NCI-H1930 (cell line): ENCODE data around the gene MGAT1.
"Not testable (repeated sequence)": the region's sequence is repeated elsewhere in the genome, so short reads cannot be mapped to it uniquely, and the experiment has no call there.

ENCODE experiments used
- DNase-seq, 2 experiments: peaks; one replicate each; lab custom pipeline; 2025; lab: John Stamatoyannopoulos, UW

The MGAT1 gene

DNA sequence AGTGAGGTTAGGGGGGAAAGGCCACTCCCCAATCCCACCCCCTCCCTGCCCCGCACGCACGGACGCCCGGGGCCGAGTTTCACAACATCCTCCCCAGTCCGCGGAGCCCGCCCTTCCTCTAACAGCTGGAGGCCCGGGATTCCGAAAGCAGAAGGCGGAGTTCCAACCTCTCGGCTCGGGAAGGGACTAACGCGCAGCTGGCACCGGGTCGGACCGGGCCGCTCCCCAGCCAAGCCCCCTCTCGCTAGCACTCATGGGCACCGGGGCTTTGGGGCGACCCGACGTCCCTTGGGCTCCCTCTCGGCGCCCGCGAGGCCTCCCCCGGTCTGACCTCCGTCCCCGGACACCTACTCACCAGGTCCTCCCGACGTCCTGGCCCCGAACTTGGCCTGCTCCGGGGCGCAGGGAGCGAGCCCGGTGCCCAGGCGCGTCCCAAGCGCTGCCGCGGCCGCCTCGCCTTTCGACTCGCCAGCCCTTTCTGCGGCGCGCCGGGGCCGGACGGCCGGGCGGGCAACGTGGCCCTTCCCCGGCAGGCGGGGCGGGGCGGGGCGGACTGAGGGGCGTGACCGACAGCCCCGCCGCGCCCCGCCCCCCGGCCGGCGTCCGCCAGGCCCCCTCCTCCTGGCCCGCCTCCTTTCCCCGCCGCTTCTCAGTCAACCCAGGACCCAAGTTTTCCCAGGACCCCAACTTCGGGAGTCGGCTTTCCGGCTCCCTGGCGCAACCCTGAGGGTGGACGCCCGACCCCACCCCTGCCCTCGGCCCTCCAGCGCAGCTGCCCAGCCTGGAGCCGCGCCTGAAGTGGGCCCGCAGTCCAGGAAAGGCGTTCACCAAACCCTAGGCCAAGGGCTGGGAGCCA lies at the start of gene MGAT1:
MGAT1 (minus strand) TSS at position 482 of the 856 bp plus-strand sequence. CDS start 9,835 bp downstream, outside the sequence.
- peak in 1 of 2 experiments; percentile 35 for DNase-seq

DNA sequence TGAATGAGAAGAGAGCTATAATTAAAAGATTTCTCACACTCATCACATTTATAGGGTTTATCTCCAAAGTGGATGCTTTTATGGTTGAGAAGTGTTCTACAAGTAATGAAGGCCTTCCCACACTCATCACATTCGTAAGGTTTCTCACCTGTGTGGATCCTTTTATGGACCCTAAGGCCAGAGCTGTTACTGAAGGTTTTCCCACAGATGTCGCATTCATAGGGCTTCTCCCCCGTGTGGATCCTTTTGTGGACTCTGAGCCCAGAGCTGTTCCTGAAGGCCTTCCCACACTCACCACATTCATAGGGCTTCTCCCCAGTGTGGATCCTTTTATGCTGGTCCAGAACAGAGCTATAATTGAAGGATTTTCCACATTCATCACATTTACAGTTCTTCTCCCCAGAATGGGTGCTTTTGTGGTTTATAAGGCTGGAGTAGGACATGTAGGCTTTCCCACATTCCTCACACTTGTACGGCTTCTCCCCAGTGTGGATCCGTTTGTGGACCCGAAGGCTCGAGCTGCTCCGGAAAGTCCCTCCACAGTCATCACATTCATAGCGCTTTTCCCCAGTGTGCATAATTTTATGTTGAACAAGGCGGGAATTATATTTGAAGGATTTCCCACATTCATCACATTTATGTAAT lies 48.0 kb upstream of the MGAT1 start:
- DNase-seq, result no peak

DNA sequence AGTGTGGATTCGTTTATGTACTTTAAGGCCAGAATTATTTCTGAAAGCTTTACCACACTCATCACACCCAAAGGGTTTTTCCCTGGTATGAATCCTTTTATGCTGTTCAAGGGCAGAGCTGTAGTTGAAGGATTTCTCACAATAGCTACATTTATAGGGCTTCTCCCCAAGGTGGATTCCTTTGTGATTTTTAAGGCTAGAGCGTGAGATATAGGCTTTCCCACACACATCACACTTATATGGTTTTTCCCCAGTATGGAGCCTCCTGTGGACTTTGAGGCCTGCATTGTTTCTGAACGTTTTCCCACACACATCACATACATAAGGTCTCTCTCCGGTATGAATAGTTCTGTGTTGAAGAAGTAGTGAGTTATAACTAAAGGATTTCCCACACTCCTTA lies 47.2 kb upstream of the MGAT1 start:
- no peak for DNase-seq

DNA sequence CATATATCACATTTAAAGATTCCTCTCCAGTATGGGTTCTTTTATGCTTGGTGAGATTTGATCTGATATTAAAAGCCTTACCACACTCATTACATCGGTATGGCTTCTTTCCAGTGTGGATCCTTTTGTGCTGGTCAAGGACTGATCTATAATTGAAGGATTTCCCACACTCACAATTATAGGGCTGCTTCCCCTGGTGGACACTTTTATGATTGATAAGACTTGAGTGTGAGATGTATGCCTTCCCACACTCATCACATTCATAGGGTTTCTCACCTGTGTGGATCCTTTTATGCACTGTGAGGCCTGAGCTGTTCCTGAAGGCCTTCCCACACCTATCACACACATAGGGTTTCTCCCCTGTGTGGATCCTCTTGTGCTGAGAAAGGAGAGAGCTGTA lies 46.3 kb upstream of the MGAT1 start:
- DNase-seq, result no peak

DNA sequence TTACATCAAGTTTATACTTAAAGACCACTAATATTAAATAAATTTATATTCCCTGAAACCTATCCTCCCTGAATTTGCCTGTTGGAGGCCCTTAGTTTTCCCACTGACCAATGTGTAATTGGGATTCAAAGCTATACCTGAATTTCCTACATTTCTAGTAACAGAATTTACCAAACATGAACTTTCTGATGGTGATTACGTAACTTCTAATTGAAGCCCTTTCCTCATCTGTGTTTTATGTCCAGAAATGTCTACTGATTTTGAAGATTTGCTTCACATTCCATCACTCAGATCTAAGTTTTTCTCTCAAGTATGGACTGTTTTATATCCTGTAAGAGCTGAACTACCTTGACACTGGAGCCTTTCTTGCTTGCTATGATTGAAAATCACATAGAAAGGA lies 45.7 kb upstream of the MGAT1 start:
- no peak for DNase-seq

DNA sequence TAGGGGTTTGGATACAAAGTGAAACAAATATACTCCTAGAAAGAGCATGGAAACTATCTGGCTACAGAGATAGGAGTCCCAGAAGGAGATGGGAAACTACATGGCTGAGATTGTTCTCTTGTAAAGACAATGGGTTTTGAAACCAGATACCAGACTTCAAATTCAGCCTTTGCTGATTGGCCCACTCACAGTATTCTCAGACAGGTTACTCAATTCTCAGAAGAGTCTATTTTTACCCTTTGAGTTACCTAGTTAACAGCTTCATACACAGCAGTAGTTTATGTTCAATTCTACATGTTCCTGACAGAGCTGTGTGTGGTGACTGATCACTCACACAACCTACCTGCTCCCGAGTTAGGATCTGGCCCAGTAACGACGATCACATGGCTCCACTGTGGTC lies 44.4 kb upstream of the MGAT1 start:
- no peak for DNase-seq

DNA sequence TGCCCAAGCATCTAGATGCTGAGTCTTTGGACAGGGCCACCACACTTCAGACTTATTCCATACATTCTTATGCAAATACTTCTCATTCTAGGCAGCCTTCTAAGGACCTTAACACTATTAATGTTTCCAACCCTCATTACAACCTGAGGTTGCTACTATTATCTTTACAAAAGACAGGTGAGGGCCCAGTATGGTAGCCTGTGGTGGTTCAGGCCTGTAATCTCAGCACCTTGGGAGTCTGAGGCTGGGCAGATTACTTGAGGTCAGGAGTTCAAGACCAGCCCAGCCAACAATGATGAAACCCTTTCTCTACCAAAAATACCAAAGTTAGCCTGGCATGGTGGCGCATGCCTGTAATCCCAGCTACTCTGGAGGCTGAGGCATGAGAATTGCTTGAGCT lies 42.3 kb upstream of the MGAT1 start:
- no peak for DNase-seq

DNA sequence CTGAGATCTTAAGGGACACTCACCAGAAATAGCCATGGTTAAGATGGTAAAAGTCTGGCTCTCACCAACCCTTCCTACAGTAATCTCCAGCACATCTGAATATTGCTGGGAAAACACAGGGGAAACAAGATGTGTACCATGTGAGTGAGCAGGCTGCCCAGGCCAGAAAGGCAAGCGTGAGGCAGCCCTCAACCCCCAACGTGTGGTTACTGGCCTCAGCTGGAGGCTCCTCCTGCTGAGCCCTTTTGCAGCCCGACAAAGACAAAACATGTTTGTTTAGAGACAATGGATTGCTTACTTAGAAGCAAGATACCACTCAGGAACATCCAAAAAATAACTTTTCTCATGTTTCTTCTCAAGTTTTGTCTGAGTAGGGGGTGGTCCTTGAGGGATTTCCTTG lies 41.8 kb upstream of the MGAT1 start:
- no peak for DNase-seq

DNA sequence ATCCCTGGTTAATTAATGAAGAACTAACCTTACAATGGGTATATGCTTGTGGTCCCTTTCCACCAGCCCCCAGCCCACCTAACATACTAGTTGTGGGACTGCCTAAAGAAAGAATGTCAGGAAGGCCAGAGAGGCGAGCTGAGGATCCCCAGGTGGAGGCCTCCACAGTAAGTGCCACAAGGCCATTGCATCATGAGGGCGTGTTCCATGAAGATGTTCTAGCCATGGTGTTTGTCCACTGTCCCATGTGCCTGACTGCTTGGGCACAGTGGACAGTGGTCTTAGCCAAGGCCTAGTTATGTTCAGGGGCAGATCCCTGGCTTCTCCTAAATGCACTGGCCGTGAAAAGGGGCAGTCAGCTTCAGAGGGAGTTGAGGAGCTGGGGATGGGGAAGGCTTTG lies 37.3 kb upstream of the MGAT1 start:
- no peak for DNase-seq

DNA sequence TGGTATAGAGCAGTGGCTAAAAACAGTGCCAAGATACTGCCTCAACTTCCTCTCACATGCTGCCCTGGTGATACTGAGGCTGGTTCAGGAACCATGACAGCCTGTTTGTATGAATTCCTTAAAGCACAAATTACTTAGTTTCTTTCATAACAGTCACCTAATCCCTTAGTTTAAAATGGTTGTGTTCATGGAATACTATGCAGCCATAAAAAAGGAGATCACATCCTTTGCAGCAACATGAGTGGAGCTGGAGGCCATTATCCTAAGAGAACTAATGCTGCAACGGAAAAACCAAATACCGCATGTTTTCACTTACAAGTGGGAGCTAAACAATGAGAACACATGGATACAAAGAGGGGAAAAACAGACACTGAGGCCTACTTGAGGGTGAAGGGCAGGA lies 36.6 kb upstream of the MGAT1 start:
- DNase-seq, result no peak

DNA sequence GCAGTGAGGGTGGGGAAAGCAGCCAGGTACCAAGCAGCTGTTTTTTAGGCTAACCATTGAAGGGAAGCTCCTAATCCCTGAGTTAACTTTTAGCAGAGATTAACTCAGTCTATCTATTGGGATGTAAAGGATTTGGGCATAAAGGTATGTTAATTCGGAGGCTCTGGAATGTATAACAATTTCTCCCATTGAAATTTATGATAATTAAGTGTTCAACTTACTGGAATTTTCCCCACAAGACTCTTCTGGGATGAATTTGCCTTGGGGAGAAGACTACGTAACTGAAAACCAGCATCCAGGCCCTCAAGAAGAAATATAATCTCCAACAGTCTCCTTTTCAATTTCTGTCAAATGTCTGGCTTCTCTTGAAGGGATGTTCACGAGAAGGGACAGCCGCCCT lies 34.9 kb upstream of the MGAT1 start:
- DNase-seq, result no peak

DNA sequence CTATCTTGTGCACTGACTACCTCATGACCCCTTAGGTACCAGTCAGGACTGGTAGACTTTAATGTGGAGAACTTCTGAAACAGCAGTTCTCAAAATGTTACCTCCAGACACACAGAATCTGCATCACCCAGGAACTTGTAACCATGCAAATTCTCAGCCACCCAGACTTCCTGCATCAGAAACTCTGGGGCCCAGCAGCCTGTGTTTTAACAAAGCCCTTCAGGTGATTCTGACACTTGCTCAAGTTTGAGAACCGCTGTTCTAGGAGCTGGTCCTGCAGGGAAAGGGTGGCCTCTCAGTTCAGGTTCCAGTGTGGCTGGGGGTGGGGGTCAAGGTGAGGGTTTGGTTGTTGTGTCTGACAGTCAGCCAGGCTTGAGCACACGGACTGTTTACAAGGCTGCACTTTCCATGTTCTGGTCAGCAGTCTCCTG lies 30.0 kb upstream of the MGAT1 start:
- DNase-seq, result no peak

DNA sequence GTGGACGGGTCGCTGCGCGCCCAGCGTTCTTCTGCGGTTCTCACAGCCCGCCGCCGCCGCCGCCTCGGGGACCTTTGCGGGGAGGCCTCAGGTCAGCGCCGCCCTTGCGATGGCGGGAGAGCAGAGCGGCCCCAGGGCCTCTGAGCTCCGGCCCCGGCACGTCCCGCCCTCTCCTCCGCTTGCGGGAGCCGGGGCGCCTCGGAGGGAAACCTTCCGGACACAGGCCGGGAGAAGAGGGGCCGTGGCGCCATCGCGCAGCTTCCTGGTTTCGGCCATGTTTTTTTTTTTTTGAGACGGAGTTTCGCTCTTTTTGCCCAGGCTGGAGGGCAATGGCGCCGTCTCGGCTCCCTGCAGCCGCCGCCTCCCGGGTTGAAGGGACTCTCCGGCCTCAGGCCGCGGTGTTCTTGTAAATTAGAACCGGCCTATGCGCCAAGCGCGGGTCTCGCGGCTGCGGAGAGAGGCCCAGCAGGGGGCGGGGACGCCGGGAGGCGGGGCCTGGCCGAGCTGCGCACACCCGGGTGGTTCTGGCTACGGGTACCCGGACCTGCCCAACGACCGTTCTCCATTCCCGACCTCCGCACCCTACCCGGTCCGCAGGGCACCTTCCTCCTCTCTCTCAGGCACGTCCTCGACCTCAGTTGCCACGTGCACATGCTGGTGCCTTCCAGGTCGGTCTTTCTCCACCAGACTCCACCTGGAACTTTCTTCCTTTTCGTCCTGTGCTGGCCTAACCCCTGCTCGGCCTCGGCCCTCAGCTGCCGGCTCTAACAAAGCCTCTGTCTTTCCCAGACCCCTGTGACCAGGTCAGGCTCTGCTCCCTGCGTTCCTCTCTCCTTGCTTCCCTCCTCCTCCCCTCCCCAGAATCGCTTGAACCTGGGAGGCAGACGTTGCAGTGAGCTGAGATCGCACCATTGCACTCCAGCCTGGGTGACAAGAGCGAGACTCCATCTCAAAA lies 28.8 kb upstream of the MGAT1 start:
- peak in 1 of 2 experiments; percentile 50 for DNase-seq

DNA sequence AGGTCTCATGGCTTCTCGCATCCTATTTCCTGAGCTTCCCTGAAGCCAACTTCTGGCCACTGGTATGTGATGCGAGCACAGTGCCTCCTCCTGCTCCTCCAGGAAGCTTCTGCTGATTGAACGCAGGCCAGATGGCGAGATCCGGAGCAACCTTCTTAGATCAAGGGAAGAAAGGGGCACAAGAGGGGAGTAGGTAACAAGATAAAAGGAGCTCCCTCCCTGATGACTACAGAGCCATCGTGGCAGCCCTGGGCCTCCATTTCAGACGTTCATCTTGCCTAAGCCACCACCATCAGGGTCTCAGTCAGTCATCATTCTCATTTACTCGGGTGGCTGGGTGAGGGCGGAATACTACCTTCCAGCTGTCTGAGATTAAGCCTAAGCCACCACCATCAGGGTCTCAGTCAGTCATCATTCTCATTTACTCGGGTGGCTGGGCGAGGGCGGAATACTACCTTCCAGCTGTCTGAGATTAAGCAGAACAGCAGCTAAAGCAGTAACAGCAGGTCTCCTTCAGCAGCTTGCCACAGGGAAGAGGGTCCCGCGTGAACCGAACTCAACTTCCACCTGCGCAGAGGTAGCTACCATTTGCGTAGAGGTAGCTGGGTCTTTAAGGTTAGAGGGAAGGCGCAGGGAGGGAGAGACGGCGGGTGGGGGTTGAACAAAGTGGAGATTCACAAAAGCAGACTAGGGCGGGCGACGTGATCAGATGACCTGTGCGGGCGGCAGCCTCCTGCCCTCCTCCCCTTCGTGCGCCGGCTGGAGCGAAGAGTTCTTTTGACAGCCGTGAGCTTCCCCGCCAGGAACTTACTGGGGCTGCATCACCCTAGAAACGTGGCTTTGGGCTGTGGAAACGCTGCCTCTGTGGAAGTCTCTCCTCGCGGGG lies 27.9 kb upstream of the MGAT1 start:
- no peak for DNase-seq

DNA sequence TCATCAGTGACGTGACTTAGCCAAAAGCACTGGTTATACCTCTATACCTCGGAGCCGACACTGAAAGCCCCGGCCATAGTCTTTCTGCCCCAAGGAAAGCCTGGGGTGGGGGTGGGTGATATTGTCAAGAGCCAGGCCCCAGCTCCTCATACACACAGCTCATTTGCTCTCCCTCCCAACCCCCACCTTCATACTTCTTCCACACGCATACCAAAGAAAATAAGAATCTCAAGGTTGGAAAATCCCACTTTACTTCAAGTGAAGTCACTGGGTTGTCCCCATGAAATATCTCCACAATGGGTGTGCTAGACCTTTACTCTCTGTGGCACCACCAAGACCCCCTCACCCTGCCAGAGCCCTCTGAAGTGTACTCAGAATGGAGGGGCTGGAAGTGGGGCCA lies 27.1 kb upstream of the MGAT1 start:
- no peak for DNase-seq

DNA sequence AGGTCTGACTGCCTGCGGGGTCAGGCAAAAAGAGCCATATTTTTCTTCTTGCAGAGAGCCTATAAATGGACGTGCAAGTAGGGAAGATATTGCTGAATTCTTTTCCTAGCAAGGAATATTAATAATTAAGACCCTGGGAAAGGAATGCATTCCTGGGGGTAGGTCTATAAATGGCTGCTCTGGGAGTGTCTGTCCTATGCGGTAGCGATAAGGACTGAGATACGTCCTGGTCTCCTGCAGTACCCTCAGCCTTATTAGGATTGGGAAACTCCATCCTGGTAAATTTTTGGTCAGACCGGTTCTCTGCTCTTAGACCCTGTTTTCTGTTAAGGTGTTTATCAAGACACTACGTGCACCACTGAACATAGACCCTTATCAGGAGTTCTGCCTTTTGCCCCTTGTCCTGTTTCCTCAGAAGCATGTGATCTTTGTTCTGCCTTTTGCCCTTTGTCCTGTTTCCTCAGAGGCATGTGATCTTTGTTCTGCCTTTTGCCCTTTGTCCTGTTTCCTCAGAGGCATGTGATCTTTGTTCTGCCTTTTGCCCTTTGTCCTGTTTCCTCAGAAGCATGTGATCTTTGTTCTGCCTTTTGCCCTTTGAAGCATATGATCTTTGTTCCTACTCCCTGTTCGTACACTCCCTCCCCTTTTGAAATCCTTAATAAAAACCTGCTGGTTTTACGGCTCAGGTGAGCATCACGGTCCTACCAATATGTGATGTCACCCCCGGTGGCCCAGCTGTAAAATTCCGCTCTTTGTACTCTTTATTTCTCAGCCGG lies 26.3 kb upstream of the MGAT1 start:
- DNase-seq, result not testable (repeated sequence)

DNA sequence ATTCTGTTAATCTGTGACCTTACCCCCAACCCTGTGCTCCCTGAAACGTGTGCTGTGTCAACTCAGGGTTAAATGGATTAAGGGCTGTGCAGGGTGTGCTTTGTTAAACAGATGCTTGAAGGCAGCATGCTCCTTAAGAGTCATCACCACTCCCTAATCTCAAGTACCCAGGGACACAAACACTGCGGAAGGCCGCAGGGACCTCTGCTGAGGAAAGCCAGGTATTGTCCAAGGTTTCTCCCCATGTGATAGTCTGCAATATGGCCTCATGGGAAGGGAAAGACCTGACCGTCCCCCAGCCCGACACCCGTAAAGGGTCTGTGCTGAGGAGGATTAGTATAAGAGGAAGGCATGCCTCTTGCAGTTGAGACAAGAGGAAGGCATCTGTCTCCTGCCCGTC lies 24.8 kb upstream of the MGAT1 start:
- DNase-seq, result not testable (repeated sequence)

DNA sequence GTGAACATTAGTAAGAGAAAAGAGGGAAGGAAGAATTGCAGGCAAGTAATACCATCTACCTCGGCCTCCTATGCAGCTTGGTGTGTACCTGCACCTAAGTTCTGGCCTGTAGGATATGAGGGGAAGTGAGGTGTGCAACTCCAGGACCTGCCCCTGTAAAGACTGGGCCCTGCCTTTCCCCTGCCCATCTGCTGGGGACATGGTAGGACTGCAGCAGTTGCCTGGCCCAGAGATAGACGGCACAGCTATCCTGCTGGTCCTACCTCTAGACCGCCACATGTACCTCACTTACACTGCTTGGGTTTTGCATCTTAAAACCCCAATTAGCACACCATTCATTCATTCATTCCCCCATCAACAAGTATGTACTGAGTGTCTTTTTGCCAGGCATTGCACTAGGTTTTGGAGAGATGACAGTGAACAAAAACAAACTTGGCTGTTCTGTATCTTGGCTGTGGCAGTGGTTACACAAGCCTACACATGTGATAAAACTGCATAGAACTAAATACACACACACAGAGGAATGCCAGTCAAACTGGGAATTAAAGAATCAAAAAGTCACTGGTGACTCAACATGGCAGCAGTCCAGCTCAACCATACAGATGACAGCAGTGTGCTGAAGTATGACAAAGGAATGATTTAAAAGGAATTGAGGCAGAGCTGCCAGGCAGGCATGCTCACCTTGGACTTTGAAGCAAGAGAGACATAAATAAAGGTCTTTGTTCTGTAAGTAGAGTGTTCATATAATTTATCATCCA lies 23.3 kb upstream of the MGAT1 start:
- no peak for DNase-seq

DNA sequence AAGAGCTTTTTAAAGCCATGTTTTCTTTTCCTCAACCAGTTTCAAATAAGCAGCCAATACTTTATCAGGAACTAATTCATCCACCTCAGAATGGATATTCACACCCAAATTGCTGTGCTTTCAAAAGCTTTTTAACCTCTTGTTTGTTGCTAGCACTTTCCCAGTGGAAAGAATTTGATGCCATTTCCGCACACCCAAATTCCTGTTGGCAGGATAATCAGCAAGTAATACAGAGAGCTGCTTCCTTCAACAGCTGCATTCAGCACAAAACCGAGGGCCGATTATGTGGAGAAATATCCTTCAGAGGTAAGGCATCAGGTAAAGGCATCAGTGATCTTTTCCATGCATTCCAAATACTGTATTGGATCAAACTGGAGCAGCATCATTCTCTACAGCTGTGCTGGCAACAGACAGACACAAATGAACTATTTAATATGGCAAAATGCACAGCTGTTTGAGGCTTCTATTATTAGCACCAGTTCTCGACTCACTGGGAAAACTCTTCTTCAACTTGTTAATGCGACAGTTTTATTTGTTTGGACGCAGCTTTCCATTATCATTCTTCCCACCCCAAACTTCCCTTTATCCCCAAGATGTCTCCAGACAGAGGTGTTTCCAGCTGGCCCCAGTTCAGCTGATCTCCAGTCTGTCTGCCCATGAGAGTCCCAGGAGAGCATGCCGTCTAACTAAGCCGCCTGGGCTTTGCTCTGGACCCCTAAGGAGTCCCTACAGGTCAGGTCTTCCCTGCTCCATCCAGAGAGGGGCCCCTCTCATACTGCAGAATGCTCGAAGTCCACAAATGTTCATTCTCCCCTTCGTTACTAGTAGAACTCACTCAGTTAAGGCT lies 22.2 kb upstream of the MGAT1 start:
- DNase-seq, result no peak
